Activated CD4-positive, alpha-beta T cell treated with anti-CD3 and anti-CD28 coated beads, Interleukin-10, Interleukin-2, amounts not matched to agents 100 ng/mL and 50 ng/mL, durations not matched to agents 16 hours and 8 hours (primary cell): ENCODE measurements around the gene LGMN.
A peak's percentile ranks its signal among the peaks of the same experiment; 100 is the strongest.

ENCODE experiments used
- DNase-seq: peaks from one replicate; pipeline ENCODE4 v3.0.0-alpha.2; 2020

Gene LGMN

DNA sequence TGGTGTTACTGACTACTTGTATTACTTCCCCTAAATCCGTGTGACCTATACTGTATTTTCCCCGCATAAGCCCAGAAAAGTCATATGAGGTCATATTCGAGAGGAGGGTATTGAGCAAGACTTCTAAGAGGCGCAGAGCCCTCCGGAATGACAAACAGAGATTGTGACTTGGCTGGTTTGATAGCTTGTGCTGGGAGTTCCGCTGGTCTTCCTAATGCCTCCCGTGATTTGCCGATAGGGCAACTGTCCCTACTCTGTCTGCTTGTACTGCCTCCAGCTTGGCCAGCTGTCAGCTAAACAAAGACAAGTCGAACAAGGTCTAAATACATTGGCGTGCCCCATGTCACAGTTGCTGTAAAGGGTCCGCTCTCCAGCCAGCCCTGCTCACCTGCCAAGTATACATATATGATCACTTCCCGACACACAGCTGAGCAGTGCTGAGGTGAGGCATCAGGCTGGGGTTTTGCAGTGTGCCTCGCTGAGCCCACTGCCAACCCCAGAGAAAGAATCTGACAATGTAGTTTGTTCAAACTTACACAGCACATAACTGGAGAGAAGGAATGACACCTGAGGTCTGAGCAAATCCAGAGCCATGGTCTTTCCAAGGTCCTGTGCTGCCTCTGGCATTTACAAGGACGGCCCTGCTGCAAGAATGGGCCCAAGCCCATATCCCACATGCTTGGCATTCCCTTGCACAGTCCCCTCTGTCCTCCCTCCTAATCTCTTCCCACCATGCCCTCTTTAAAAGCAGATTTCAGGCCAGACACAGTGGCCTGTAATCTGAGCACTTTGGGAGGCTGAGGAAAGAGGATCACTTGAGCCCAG, 23.7 kb downstream of the LGMN start:
- DNase-seq: no peak

DNA sequence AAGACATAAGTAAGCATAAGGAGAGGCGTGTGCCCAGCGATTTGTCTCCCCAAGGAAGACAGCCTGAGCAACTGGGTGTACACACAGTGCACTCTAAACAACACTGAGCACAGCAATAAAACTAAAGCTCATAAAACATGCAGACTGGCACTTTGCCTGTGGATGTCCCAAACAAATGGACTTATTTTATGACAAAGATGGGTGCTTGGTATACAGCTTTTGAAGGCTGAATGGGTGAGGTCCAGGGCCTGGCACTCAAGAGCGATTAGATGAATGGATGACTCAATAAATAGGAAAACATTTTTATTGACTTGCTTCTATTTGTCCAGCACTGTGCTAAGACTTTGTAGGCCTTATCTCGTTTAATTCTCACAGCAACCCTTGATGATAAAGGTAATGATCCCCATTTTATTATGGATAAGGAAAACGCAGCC, 28.5 kb downstream of the LGMN start:
- DNase-seq: no peak

DNA sequence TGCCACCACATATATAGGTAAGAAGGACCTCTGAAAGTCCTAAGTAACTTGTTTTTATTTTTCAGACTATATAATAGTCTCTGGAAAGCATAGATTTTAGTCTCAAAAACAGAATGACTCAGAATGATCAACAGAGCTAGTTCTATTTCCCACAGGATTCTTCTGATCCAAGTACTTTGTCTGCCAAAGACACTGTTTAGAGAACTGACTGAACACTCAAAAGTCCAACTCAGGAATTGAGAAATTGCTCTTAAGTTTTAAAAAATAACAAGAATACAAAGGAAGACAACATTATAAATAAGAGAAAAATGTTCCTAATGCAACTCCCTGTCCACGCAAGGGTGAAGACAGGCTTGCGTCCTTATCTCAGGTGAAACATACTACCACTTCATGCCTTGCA, 29.0 kb downstream of the LGMN start:
- DNase-seq: no peak

DNA sequence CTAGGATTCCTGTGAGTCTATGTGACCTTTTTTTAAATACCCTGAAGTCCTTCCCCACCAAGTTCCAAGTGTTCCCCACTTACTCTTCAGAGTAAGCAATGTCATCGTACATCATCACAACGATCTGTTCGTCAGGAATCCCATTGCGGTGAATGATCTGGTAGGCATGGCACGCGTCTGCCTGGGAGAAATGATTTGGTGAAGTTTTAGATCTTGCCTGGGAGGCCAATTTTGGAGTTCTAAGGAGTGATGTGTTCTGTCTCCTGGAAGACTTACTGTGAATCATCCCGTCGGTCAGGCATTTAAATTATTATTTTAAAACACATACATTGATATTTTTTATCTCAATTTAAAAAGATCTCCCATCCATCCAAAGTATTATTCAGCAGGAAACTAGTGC, 29.8 kb downstream of the LGMN start:
- no peak for DNase-seq

DNA sequence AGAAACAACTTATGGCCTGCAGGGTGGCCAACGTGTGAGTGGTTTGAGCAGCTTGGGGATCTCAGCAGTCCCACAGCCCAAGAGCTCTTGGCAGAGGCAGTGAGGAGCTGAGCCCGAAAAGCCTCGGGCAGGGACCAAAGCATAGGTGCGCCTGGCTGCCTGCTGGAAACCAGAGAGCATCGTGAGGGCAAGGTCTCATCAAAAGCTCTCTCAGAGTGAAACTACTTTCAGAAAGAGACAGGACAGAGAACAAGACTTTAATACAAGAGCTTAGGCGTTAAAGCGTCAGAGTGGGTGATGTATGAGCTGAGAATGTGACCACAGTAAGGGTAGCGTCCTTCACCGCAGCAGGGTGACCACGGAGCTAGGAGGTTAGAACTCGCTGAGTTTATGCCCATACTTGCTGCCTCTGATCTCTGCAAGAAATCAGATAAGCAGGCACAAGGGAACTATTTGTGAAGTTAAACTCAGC, 30.8 kb downstream of the LGMN start:
- peak; percentile 58 for DNase-seq

DNA sequence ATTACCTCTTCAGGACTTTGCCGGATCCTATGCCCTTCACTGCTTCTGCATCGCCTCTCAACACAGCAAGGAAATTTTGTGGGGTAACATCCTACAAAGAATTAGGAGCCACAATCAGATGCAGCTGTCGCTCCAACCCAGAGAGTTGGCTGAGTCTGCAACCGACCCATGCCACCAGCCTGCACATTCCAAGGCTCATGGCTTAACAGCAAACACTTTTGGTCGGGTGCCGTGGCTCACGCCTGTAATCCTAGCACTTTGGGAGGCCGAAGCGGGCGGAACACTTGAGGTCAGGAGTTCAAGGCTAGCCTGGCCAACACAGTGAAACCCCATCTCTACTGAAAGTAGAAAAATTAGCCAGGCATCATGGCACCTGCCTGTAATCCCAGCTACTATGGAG, 32.3 kb downstream of the LGMN start:
- DNase-seq: no peak

DNA sequence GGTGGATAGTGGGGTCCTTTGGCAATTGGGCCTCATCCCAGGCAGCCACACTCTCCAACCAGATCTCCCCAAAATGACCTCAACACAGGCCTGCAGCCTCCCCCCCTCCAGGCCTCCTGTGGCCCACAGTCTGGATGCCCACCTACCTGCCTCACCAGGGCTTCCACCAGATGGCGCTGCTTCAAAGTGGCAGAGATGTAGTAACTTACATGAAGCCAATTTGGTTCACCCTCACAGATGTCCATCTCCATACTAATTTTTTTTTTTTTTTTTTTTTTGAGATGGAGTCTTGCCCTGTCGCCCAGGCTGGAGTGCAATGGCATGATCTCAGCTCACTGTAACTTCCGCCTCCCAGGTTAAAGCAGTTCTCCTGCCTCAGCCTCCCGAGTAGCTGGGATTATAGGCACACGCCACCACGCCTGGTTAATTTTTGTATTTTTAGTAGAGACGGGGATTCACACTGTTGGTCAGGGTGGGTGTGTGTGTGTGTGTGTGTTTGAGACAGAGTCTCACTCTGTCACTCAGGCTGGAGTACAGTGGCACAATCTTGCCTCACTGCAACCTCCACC, 33.6 kb downstream of the LGMN start:
- peak; percentile 86 for DNase-seq

DNA sequence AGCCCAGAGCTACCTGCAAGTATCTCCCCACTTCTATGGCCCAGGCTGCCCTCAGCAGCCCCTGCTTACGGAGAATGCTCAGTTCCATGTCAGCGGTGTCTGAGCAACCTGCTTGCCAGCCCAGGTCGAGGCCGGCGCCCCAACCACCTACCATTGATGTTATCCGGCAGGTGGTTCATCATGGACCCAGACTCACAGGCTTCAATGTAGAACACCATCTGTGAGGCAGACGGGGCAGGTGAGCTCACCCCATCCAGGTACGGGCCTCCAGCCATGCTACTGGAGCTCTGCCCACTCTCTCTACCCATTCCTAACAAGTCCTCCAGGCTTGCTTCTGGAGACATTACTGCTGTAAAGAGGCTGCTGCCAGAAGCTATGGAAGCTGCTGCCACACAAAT, 35.8 kb downstream of the LGMN start:
- no peak for DNase-seq

DNA sequence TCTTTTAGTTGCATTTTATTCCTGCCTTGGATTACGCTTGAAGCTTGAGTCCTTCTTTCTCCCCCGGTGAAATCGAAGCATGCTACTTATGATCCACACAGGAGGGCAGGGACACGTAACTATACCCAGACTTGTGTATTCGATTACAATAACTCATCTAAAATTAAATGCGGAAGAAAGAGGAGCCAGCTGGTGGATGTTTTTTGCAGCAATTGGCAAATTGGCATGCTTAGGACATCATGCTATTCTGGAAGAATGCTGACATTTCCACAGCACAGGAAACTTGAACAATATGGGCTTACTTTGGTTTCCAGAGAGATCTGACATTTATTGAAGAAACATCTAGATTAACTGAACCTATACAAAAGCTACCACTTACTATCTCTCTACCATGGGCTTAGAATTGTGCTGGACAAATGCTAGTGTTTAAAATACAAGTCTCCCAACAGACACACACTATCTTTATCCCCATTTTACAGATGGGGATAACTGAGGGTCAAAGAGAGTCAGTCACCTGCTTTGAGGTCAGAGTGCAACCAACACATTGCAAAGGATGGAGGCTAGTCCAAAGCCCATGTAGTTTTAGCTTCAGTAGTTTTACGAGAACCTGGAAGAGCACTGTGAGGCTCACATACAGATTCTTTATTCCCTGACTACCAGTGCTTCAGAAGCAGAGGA, 36.3 kb downstream of the LGMN start:
- no peak for DNase-seq

DNA sequence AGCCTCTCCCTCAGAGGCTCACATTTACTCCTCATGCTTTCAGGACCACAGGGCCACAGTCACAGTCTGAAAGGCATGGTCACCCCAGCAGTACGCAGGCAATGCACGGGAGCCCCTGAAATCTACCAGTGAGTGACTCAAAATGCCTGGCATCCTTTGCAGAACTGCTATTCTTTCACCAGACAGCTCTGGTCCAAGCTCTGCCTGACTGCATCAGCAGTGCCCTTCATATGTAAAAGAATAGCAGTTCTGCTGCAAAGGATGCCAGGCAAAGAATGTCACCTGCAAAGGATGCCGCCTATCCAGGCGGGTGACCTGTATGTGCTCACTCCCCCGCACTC, 38.5 kb downstream of the LGMN start:
- DNase-seq: no peak

DNA sequence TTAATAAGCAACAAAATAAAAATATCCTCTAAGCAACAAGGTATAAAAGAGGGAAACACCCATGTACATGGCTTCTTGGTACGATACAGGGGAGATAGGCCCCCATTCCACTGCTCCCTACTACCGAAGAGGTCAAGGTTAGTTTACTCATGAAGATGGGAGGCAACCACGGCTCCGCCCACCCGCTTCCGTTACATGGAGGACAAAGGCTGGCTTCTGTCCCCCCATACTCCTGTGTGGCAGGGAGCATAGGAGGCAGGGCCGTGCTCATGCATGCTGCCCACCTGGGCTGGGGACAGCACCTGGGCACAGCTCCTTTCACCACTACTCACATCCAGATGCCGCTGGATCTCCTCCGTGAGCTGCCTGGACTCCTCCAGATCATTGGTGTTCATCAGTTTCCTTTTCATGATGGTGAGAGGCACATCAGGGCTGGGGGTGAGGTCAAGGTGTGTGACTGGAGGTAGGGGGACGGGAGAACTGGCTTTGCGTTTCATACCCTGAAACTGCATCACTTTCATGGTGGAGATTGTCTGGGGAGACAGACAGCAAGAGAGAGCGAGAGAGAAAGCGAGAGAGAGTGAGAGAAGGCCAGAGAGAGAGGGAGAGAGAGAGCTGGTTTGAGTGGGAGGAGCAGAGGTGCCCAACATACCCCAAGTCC, 39.0 kb downstream of the LGMN start:
- DNase-seq: no peak

DNA sequence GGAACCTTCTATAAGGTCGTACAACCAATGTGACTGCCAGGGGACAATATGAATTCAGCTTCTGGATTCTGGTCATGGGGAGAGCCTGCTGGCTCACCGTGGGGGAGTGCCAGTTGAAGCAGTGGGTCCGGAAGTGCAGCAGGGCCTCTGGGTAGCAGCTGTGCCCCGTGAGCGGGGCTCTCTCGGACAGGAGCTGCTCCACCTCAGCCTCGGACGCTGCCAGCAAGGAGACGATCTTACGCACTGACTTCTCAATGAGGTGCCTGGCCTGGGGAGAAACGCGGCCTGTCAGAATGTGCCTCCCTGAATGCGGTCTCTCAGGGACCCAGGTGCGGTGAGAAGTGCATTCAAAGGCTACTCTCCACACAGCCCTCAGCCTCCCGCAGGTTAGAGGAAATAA, 42.0 kb downstream of the LGMN start:
- DNase-seq: no peak

DNA sequence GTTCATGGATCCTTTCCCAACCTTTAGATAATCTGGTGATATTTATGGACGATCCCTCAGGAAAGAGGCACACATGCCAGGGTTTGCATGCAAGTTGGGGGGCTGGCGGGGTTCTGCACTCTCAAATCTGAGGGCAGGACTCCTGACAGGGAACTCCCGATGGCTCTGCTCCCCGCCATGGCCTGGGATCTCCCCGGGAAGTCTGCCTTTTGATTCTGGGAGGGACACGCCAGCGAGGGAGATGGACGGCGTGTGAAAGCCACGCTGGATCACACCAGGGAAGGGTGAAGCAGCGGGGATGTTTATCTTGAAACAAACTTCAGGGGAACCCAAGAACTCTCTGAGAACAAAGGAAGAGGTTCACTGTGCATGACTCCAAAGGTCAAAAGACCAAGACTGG, 43.6 kb downstream of the LGMN start:
- DNase-seq: no peak

DNA sequence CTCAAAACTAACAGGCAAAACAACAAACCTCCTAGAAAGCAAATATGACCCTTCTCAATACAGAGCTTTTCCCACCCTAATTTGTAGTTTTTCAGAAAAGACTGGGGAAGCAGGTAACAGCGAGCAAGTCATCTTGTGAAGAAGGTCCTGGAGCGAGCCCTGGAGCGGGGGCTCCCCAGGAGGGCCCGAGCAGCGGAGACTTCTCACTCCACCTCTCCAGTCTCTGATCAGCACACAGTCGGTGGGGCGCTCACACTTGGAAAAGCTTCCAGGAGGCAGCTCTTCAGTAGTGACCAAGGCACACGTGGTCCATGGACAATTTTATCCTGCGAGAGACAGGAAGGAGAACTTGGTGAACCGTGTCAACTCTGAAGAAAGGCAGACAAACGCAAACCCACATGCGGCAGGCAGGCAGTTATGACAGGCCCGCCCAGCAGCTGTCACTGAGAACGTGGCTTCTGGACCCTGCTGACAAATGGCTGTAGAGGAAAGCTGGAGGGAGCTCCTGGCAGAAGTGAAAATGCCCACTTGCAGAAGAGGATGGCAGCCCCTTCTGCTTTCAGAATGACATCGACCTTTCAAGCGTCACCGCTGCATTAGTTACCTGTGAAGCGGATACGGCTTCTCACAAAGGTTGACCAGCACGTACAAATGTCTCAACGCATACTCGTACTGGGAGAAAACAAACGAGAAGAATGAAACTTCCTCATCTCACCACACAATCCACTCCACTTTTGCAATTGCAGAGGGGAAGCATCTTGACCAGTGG, 44.2 kb downstream of the LGMN start:
- no peak for DNase-seq

DNA sequence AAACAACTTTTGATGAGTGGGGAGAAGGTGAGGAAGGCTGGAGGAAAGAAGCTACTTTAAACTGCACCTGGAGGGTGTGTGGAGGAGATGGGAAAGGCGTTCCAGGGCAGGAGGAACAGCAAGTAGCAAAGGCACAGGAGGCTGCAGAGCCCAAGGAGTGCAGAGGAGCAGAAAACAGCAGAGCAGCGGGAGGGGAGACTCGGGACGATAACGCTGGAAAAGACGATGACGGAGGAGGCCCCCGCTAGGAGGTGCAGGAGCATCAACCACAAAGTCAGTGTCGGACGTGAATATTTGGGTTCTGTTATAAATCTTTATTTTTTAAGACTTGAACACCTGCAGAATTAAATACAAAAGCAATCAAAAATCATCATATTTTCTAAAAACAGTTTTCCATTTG, 44.9 kb downstream of the LGMN start:
- DNase-seq: no peak

DNA sequence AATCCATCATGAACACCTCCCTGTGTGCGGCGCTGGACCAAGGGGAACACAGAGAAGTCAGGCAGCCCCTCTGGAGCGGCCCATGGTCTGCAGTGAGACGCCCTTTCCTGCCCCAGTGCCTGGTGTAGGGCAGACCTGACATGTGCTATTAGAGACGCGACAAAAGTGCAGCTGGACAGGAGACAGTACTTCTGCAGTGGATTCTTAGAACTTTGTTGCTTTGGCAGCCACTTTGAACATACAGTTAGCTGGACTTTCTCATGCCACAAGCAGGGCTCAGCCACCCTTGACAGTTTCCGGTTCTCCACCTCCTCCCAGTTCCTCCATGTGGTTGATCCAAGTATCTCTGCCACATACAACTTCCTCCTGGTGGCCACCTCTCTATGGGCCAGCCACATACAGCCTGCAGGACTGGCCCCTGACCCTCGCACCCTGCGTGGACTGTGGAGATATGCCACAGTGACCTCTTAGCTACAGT, 45.9 kb downstream of the LGMN start:
- no peak for DNase-seq

DNA sequence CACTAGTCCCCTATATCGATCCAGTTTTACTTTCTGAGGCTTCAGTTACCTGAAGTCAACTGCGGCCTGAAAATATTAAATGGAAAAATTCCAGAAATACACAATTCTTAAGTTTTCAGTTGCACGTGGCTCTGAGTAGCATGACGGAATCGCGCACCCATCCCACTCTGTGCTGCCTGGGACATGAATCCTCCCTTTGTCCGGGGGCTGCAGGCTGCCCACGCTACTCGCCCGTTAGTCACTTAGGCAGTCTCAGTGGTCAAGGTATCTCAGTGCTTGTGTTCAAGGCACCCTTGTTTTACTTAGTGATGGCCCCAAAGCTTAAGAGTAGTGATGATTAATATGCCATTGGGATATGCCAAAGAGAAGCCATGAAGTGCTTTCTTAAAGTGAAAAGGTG, 46.6 kb downstream of the LGMN start:
- no peak for DNase-seq

DNA sequence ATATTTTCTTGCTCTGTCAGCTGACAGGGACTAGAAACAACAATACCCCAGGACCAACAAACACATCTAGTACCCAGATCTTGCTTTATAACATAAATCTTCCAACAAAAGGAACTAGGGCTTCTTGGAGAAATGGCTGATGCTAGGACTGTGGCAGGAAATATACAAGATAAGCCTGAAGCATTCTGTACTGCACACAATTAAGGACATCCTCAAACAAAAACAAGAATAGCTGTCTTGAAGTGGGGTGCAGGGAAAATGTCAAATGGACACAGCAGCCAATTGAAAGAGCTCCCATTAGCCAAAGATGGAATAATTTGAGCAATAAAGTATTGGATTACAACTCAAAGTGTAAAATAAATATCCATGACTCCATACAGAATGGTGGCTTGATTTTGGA, 50.0 kb downstream of the LGMN start:
- DNase-seq: no peak

DNA sequence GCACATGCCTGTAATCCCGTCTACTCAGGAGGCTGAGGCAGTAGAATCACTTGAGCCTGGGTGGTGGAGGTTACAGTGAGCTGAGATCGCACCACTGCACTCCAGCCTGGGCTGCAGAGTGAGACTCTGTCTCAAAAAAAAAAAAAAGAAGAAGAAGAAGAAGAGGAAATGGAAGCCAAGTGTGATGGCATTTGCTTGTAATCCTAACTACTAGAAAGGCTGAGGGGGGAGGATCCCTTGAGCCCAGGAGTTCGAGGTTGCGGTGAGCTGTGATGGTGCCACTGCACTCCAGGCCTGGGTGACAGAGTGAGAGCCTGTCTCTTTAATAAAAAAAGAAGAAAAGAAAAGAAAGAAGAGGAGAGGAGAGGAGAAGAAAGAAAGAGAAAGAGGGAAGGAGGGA, 52.1 kb downstream of the LGMN start:
- no peak for DNase-seq

DNA sequence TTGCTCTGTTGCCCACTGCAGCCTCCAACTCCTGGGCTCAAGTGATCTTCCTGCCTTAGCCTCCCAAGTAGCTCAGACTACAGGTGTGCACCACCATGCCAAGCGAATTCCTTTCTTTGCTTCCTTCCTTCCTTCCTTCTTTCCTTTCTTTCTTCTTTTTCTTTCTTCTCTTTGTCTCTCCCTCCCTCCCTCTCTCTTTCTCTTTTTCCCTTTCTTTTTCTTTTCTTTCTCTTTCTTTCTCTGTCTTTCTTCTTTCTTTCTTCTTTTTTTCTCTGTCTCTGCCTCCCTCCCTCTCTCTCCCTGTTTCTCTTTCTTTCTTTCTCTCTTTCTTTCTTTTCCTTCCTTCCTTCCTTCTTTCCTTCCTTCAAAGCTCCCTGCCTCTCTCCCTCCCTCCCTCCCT, 52.9 kb downstream of the LGMN start:
- no peak for DNase-seq

DNA sequence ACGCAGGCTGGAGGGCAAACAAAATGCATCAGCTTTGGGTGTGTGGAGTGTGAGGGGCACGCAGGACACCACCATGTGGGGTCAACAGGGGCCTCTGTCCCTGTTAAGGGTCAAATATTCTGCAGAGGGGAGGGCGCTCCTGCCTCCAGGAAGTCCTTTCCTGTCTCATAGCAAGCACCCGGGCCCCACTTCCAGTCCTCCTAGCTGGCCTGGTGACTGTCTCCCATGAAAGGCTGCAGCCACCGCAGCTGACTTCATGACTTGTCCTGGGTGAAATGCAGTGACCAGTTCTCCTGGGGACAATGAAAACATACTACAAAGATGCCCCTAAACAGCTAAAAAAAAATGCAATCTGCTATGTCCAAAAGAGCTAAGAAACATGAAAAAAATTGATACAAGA, 53.6 kb downstream of the LGMN start:
- no peak for DNase-seq

DNA sequence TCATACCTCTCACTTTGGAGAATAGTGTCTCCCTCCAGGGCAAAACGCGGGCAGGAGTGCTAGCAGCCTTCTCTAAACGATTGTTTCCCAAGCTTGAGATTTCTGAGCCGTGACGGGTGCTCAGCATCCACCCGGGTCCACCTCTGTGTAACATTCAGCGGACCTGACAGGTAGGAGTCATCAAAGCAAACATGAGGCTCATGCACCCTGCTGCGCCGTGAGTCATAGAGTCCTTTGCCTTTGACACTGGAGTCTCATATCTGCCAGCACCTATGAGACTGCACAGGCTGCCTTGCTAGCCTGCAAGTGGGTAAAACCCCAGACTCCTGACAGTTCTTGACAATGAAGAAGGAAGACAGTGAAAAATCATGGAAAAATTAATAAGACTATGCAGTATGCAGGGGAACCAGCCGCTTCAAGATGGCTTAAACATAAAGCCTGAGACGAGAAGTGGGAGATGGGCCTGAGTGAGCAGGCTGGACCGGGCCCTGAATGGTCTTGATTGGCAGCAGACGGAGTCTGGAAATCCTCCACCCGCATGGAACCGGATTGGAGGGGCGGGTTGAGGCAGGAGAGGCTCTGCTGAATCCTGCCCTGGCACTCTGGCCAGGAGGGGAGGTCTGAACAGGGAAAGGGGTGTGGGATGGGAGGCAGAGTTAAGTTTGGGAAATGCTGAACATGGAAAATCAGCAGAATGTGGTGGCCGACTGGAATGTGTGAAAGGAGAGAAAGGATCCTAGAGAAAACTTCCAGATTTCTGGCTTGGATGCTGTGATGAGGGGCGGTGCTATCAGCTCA, 54.2 kb downstream of the LGMN start:
- DNase-seq: no peak
